WTC11 (cell line): Measurements from ENCODE around the gene NLRP7.
"Not testable (repeated sequence)": the region's sequence is repeated elsewhere in the genome, so short reads cannot be mapped to it uniquely, and the experiment has no call there.

Source experiments
- JUN ChIP-seq: sonication (generic); formaldehyde crosslinking; IDR thresholded peaks from 2 replicates; pipeline ENCODE4 v1.8.0; 2023; ENCODE audit warnings: mild to moderate bottlenecking, missing genetic modification reagents
- ZBTB21 ChIP-seq: sonication (generic); formaldehyde crosslinking; IDR thresholded peaks from 2 replicates; pipeline ENCODE4 v1.8.1; 2023; ENCODE audit warnings: mild to moderate bottlenecking, missing genetic modification reagents, borderline replicate concordance
- TF ChIP-seq, protein P1 (sequence below): sonication (generic); formaldehyde crosslinking; IDR thresholded peaks from 2 replicates; pipeline ENCODE4 v1.8.0; 2023; ENCODE audit warnings: missing genetic modification reagents
- TF ChIP-seq, protein P2 (sequence below): sonication (generic); formaldehyde crosslinking; IDR thresholded peaks from 2 replicates; pipeline ENCODE4 v1.8.1; 2023; ENCODE audit warnings: mild to moderate bottlenecking, moderate library complexity, missing genetic modification reagents
- TF ChIP-seq, protein P3 (sequence below): fragments of 200-600 bp; IDR thresholded peaks from 2 replicates; pipeline ENCODE4 v1.8.0; 2022; ENCODE audit warnings: antibody characterized with exemption
- TF ChIP-seq, protein P4 (sequence below): sonication (generic); formaldehyde crosslinking; IDR thresholded peaks from 2 replicates; pipeline ENCODE4 v1.8.1; 2022; ENCODE audit warnings: low read depth, mild to moderate bottlenecking, moderate library complexity, missing genetic modification reagents, borderline replicate concordance
- TF ChIP-seq, protein P5 (sequence below): sonication (generic); formaldehyde crosslinking; conservative IDR thresholded peaks from 2 replicates; pipeline ENCODE4 v1.8.1; 2022; ENCODE audit warnings: mild to moderate bottlenecking, missing genetic modification reagents

DNA sequence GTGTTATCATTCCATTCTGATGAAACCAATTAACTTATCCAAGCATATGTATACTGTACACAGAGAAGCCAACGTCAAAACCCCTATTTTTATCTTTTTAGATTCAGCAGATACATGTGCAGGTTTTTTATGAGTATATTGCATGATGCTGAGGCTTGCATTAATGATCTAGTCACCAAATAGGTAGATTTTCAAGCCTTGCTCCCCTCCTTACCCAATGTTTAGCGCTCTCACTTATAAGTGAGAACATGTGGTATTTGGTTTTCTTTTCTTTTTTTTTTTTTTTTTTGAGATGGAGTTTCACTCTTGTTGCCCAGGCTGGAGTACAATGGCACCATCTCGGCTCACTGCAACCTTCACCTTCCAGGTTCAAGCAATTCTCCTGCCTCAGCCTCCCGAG is 43.1 kb downstream of the NLRP7 start:
- TF ChIP-seq, protein P1, sequence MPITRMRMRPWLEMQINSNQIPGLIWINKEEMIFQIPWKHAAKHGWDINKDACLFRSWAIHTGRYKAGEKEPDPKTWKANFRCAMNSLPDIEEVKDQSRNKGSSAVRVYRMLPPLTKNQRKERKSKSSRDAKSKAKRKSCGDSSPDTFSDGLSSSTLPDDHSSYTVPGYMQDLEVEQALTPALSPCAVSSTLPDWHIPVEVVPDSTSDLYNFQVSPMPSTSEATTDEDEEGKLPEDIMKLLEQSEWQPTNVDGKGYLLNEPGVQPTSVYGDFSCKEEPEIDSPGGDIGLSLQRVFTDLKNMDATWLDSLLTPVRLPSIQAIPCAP, result not testable (repeated sequence)
- TF ChIP-seq, protein P2, sequence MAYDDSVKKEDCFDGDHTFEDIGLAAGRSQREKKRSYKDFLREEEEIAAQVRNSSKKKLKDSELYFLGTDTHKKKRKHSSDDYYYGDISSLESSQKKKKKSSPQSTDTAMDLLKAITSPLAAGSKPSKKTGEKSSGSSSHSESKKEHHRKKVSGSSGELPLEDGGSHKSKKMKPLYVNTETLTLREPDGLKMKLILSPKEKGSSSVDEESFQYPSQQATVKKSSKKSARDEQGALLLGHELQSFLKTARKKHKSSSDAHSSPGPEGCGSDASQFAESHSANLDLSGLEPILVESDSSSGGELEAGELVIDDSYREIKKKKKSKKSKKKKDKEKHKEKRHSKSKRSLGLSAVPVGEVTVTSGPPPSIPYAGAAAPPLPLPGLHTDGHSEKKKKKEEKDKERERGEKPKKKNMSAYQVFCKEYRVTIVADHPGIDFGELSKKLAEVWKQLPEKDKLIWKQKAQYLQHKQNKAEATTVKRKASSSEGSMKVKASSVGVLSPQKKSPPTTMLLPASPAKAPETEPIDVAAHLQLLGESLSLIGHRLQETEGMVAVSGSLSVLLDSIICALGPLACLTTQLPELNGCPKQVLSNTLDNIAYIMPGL, result not testable (repeated sequence)
- TF ChIP-seq, protein P3, sequence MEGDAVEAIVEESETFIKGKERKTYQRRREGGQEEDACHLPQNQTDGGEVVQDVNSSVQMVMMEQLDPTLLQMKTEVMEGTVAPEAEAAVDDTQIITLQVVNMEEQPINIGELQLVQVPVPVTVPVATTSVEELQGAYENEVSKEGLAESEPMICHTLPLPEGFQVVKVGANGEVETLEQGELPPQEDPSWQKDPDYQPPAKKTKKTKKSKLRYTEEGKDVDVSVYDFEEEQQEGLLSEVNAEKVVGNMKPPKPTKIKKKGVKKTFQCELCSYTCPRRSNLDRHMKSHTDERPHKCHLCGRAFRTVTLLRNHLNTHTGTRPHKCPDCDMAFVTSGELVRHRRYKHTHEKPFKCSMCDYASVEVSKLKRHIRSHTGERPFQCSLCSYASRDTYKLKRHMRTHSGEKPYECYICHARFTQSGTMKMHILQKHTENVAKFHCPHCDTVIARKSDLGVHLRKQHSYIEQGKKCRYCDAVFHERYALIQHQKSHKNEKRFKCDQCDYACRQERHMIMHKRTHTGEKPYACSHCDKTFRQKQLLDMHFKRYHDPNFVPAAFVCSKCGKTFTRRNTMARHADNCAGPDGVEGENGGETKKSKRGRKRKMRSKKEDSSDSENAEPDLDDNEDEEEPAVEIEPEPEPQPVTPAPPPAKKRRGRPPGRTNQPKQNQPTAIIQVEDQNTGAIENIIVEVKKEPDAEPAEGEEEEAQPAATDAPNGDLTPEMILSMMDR, result not testable (repeated sequence)
- TF ChIP-seq, protein P4, sequence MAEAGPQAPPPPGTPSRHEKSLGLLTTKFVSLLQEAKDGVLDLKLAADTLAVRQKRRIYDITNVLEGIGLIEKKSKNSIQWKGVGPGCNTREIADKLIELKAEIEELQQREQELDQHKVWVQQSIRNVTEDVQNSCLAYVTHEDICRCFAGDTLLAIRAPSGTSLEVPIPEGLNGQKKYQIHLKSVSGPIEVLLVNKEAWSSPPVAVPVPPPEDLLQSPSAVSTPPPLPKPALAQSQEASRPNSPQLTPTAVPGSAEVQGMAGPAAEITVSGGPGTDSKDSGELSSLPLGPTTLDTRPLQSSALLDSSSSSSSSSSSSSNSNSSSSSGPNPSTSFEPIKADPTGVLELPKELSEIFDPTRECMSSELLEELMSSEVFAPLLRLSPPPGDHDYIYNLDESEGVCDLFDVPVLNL, result not testable (repeated sequence)
- TF ChIP-seq, protein P5, sequence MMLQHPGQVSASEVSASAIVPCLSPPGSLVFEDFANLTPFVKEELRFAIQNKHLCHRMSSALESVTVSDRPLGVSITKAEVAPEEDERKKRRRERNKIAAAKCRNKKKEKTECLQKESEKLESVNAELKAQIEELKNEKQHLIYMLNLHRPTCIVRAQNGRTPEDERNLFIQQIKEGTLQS, result not testable (repeated sequence)
- TF ChIP-seq JUN, ZBTB21 (CRISPR knock-in tag): not testable (repeated sequence)
